Psoas muscle (tissue), 8 donors: Measurements from ENCODE around the gene ZIC2. TPM values are rescaled to one million over a fixed set of nuclear protein-coding genes. Genes with fewer than 3 reads are reported as not detected.

Experiments used
- ATAC-seq, 4 donors: fragments of 200-7000 bp; cut with Tn5 transposase; one replicate each; pipeline ENCODE4 v1.9.1; 2020; ENCODE audit warnings: moderate library complexity in 3 of 4, mild to moderate bottlenecking in 2 of 4
- DNase-seq, 2 donors: peaks; one replicate each; pipeline ENCODE4 v3.0.0-alpha.2; 2020
- H3K27ac ChIP-seq: fragments of 200-600 bp; one replicate; pipeline ENCODE4 v1.8.0; 2022
- H3K27me3 ChIP-seq, 3 donors: fragments of 200-600 bp in 1 of 3; one replicate each; pipeline versions ENCODE4 v1.6.1 to v1.8.0; 2013 to 2022; ENCODE audit warnings: low read length in 2 of 3, mild to moderate bottlenecking in 2 of 3, moderate library complexity in 1 of 3; ENCODE audit not compliant: insufficient read depth in 3 of 3
- H3K36me3 ChIP-seq, 2 donors: fragments of 200-600 bp in 1 of 2; one replicate each; pipeline versions ENCODE4 v1.6.1 to v1.8.0; 2013 to 2022; ENCODE audit warnings: low read depth in 1 of 2, mild to moderate bottlenecking in 1 of 2, moderate library complexity in 1 of 2; ENCODE audit not compliant: insufficient read depth in 1 of 2
- H3K4me1 ChIP-seq: fragments of 200-600 bp; one replicate; pipeline ENCODE4 v1.8.0; 2022
- H3K4me3 ChIP-seq: fragments of 200-600 bp; one replicate; pipeline ENCODE4 v1.8.0; 2022; ENCODE audit warnings: mild to moderate bottlenecking
- H3K9me3 ChIP-seq: fragments of 200-600 bp; one replicate; pipeline ENCODE4 v1.8.0; 2022
- WGBS, 3 donors: extraction: QIAGEN DNeasy Blood & Tissue Kit; methylation state at CpG; one replicate each; pipeline versions ENCODE4 v1.1.6 to v1.1.7; 2013; 5-methylcytosine and 5-hydroxymethylcytosine counted together
- intact Hi-C, 2 donors: fragments of 100-400 bp; cut with DNase I; formaldehyde crosslinking; loops; one replicate each; pipeline versions ENCODE4 v1.11.0 to v1.14.2; 2022
- long read RNA-seq, 2 donors: library from polyadenylated mRNA; unstranded; transcript quantifications; one replicate each; pipeline ENCODE4 v2.0.0, GENCODE V29; 2021
- polyA plus RNA-seq, 3 donors: library from polyadenylated mRNA; stranded (reverse); fragments of 200-250 nt; gene quantifications; one replicate each; pipeline ENCODE4 v1.2.3, GENCODE V29; 2013
- total RNA-seq, 4 donors: library from RNA; stranded (reverse); fragmentation: NEBNext Ultra II Directional in 2 of 4; extraction: Animal tissue kit (Norgen Biotek cat#: 25700) in 2 of 4; gene quantifications; one replicate each; pipeline versions ENCODE4 v1.2.1 to v1.2.4, GENCODE V29; 2021 to 2023
- TF ChIP-seq, protein P1 (sequence below): fragments of 200-600 bp; IDR thresholded peaks from one replicate; pipeline ENCODE4 v1.8.0; 2022; ENCODE audit warnings: antibody characterized with exemption
- donor health status: healthy with polysubstance abuse.
- donor health status: DM: no; HTN: no; CAD: no; lungs with moderate emphysema.
- donor health status: Bipolar disorder and iron deficiency.
- donor health status: healthy.
- donor health status: DM: yes; HTN: yes; CAD: no.
- donor health status: DM: no; HTN: no; CAD: no.
- donor health status: DM: no; HTN: no; CAD: no.
- donor health status: DM: yes; HTN: yes; CAD: no.

ZIC2 gene
- total RNA-seq, result not detected
- polyA plus RNA-seq, result under 1 TPM in 2 of 3 donors, not detected in 1; 0.01 to 0.06 TPM
- long read RNA-seq, donor 1, result 0 reads
- long read RNA-seq, donor 2, result 0 reads

DNA sequence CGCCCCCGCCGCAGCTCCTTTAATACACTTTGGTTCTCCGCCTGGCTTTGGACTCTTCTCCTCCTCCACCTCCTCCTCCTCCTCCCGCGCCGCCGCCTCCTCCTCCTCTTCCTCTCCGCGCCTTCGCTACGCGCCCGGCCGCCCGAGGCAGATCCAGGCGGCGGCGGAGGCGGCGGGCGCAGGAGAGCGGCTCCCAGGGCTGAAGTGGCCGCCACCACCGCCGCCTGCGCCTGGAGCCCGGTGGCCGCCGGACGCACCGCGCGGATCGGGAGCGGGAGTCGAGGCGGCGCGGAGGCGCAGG is at the start of gene ZIC2:
ZIC2 (plus strand) TSS at position 50 of the 301 bp plus-strand sequence. CDS start 281 bp downstream, outside the sequence.
- ATAC-seq, result peak in 1 of 4 donors; percentile 2
- intact Hi-C loops, result no loop called here
- peak within 1 kb of the TSS; percentile 70 for H3K4me3 ChIP-seq
- no peaks in the 10 kb centered on the region for H3K9me3 ChIP-seq
- H3K36me3 ChIP-seq, result no peaks in the 10 kb centered on the region
- H3K4me1 ChIP-seq, result peaks cover 11% of the 10 kb centered on the region
- no peak for DNase-seq
- H3K27ac ChIP-seq, result no peak within 1 kb of the TSS
- TF ChIP-seq, protein P1, sequence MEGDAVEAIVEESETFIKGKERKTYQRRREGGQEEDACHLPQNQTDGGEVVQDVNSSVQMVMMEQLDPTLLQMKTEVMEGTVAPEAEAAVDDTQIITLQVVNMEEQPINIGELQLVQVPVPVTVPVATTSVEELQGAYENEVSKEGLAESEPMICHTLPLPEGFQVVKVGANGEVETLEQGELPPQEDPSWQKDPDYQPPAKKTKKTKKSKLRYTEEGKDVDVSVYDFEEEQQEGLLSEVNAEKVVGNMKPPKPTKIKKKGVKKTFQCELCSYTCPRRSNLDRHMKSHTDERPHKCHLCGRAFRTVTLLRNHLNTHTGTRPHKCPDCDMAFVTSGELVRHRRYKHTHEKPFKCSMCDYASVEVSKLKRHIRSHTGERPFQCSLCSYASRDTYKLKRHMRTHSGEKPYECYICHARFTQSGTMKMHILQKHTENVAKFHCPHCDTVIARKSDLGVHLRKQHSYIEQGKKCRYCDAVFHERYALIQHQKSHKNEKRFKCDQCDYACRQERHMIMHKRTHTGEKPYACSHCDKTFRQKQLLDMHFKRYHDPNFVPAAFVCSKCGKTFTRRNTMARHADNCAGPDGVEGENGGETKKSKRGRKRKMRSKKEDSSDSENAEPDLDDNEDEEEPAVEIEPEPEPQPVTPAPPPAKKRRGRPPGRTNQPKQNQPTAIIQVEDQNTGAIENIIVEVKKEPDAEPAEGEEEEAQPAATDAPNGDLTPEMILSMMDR, result no peak
- H3K27me3 ChIP-seq, result peaks cover 0 to 98% (median 67%) of the 10 kb centered on the region in 3 donors
- WGBS, 3 donors, result 0 to 1% (median 0%) methylated on average over 5 to 40 of the region's 41 CpGs

DNA sequence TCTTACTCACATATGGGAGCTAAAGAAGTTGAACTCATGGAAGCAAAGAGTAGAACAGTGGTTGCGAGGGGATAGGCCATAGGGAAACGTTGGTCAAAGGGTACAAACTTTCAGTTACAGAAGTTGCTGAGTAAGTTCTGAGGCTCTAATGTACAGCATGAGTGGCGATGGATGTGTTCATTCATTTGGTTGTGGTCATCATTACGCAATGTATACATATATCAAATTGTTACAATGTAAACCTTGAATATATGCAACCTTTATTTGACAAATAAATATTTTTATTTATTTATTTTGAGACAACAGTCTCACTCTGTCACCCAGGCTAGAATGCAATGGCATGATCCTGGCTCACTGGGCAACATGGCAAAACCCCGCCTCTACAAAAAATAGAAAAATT is 48.7 kb upstream of the ZIC2 start:
- Histone ChIP-seq H3K9me3 (no peaks in the 10 kb centered on the region), H3K4me1 (no peaks in the 10 kb centered on the region), H3K36me3 (no peaks in the 10 kb centered on the region), H3K27me3 (peaks cover 0 to 34% (median 6%) of the 10 kb centered on the region in 3 donors), H3K27ac (no peak overlapping the region), H3K4me3 (no peak overlapping the region)
- DNase-seq (no peak), ATAC-seq (no peak)
- WGBS, 3 donors, result 88 to 89% (median 89%) methylated on average over 5 of the region's 5 CpGs
- TF ChIP-seq, protein P1, result no peak
- intact Hi-C loops, result no loop called here

GRCh38 chr13:99935772-99936171 is 45.8 kb upstream of the ZIC2 start:
- Histone ChIP-seq H3K4me3 (no peak overlapping the region), H3K9me3 (no peaks in the 10 kb centered on the region), H3K27ac (no peak overlapping the region), H3K36me3 (no peaks in the 10 kb centered on the region), H3K4me1 (no peaks in the 10 kb centered on the region), H3K27me3 (peaks cover 0 to 30% (median 8%) of the 10 kb centered on the region in 3 donors)
- intact Hi-C loops, result no loop called here
- TF ChIP-seq, protein P1, result no peak
- 72 to 93% (median 88%) methylated on average over 2 of the region's 2 CpGs for WGBS, 3 donors
- ATAC-seq (no peak), DNase-seq (no peak)

- Histone ChIP-seq H3K4me3 (no peak overlapping the region), H3K27me3 (peaks cover 0 to 52% (median 5%) of the 10 kb centered on the region in 3 donors), H3K36me3 (no peaks in the 10 kb centered on the region), H3K9me3 (no peaks in the 10 kb centered on the region), H3K27ac (no peak overlapping the region), H3K4me1 (no peaks in the 10 kb centered on the region)
- 38 to 45% (median 42%) methylated on average over 7 of the region's 7 CpGs for WGBS, 3 donors
- TF ChIP-seq, protein P1, result no peak
- no peak for ATAC-seq
- no peak for DNase-seq
- intact Hi-C loops, result no loop called here
Measured at GRCh38 chr13:99938635-99939034, 42.9 kb upstream of the ZIC2 start.

GRCh38 chr13:99941086-99941485 is 40.5 kb upstream of the ZIC2 start:
- Histone ChIP-seq H3K9me3 (no peaks in the 10 kb centered on the region), H3K4me3 (no peak overlapping the region), H3K4me1 (no peaks in the 10 kb centered on the region), H3K27me3 (peaks cover 5 to 54% (median 10%) of the 10 kb centered on the region in 3 donors), H3K27ac (no peak overlapping the region), H3K36me3 (no peaks in the 10 kb centered on the region)
- ATAC-seq (no peak), DNase-seq (no peak)
- WGBS, 3 donors, result 62 to 69% (median 67%) methylated on average over 7 of the region's 7 CpGs
- TF ChIP-seq, protein P1, result no peak
- intact Hi-C loops, result no loop called here
